GM12878 (cell line): ENCODE results near the gene SLC38A2. TPM values are rescaled to one million over a fixed set of nuclear protein-coding genes. Genes with fewer than 3 reads are reported as not detected.

Experiments
- ATAC-seq: fragments of 200-7000 bp; cut with Tn5 transposase; 3 replicates; pipeline ENCODE4 v1.9.1; 2020; ENCODE audit warnings: mild to moderate bottlenecking, moderate library complexity
- BruUV-seq: library from RNA; stranded (reverse); fragments of 400-500 nt; replicated peaks from 2 replicates; lab custom pipeline; 2021; lab: Mats Ljungman, UMichigan
- CTCF ChIA-PET: fragments of 300-600 bp; sonication (Branson Sonifier 250); formaldehyde crosslinking; extraction: SDS; loops from one replicate; lab custom pipeline; 2021; ENCODE audit warnings: inconsistent platforms; lab: Yijun Ruan, JAX
- POLR2A ChIA-PET: fragments of 350-600 bp; formaldehyde crosslinking; extraction: SDS; loops from one replicate; lab custom pipeline; 2021; ENCODE audit warnings: inconsistent platforms; lab: Charles Lee
- RAD21 ChIA-PET: fragments of 300-600 bp; sonication (Branson Sonifier 250); formaldehyde crosslinking; loops from one replicate; lab custom pipeline; 2023; ENCODE audit warnings: antibody characterized with exemption; ENCODE audit not compliant: unreplicated experiment; lab: Charles Lee
- SMC1A ChIA-PET: fragments of 300-600 bp; sonication (Branson Sonifier 250); formaldehyde crosslinking; loops from one replicate; lab custom pipeline; 2023; ENCODE audit not compliant: unreplicated experiment, uncharacterized antibody; lab: Charles Lee
- DNase-seq: peaks from one replicate; pipeline ENCODE4 v3.0.0-alpha.2; 2011; ENCODE audit warnings: low read depth, low spot score
- FAIRE-seq: peaks from 3 replicates; lab custom pipeline; 2011; peaks lifted over from hg19 to GRCh38; lab: Jason Lieb, UNC
- H2AFZ ChIP-seq: 2 replicates; pipeline ENCODE4 v1.6.0; 2011; ENCODE audit warnings: low read depth, low read length, control low read depth; ENCODE audit not compliant: control insufficient read depth
- H3K27ac ChIP-seq: 2 replicates; pipeline ENCODE4 v1.5.1; 2011; ENCODE audit warnings: control low read depth; ENCODE audit not compliant: control insufficient read depth, insufficient read depth
- H3K27me3 ChIP-seq, 2 experiments: replicated peaks in 1 of 2; 2 replicates each; pipeline versions ENCODE4 v1.6.0 to v1.6.1; 2011; ENCODE audit warnings: low read length in 1 of 2; ENCODE audit not compliant: control insufficient read depth in 2 of 2, insufficient read depth in 2 of 2
- H3K36me3 ChIP-seq, 2 experiments: 2 replicates each; pipeline ENCODE4 v1.5.1; 2011; ENCODE audit warnings: low read length in 1 of 2; ENCODE audit not compliant: control insufficient read depth in 2 of 2, insufficient read depth in 2 of 2
- H3K4me1 ChIP-seq: 2 replicates; pipeline ENCODE4 v1.6.1; 2011; ENCODE audit warnings: mild to moderate bottlenecking, low read length, moderate library complexity, mixed read lengths; ENCODE audit not compliant: control insufficient read depth, insufficient read depth
- H3K4me2 ChIP-seq: 2 replicates; pipeline ENCODE4 v1.6.0; 2011; ENCODE audit warnings: control low read depth; ENCODE audit not compliant: control insufficient read depth, insufficient read depth
- H3K4me3 ChIP-seq: fragments of 200-600 bp; sonication (generic); 2 replicates; pipeline ENCODE4 v1.5.1; 2016
- H3K79me2 ChIP-seq: 2 replicates; pipeline ENCODE4 v1.6.0; 2011; ENCODE audit warnings: low read length; ENCODE audit not compliant: control insufficient read depth, insufficient read depth
- H3K9ac ChIP-seq: 2 replicates; pipeline ENCODE4 v1.8.0; 2011; ENCODE audit warnings: low read length, control low read depth, mixed read lengths; ENCODE audit not compliant: control insufficient read depth, insufficient read depth
- H3K9me3 ChIP-seq: replicated peaks from 3 replicates; pipeline ENCODE4 v1.5.1; 2011; ENCODE audit warnings: mild to moderate bottlenecking, low read length; ENCODE audit not compliant: control insufficient read depth, insufficient read depth
- H4K20me1 ChIP-seq: 2 replicates; pipeline ENCODE4 v1.6.0; 2011; ENCODE audit not compliant: control insufficient read depth, insufficient read depth
- ATF7 ChIP-seq: fragments of 450-650 bp; IDR thresholded peaks from 2 replicates; pipeline ENCODE4 v1.6.1; 2016; ENCODE audit warnings: low read depth, mild to moderate bottlenecking
- BCL11A ChIP-seq: IDR thresholded peaks from 2 replicates; pipeline ENCODE4 v1.6.1; 2011; ENCODE audit warnings: low read depth, low read length
- CBX5 ChIP-seq: sonication (generic); IDR thresholded peaks from 2 replicates; pipeline ENCODE4 v1.6.1; 2016; ENCODE audit warnings: low read depth, moderate library complexity, mild to moderate bottlenecking, inconsistent platforms
- HDAC6 ChIP-seq: fragments of 200-600 bp; sonication (generic); IDR thresholded peaks from one replicate; pipeline ENCODE4 v1.8.0; 2017; ENCODE audit warnings: antibody characterized with exemption; ENCODE audit not compliant: unreplicated experiment
- LARP7 ChIP-seq: fragments of 450-650 bp; IDR thresholded peaks from 2 replicates; pipeline ENCODE4 v1.6.1; 2017; ENCODE audit warnings: mild to moderate bottlenecking
- SIN3A ChIP-seq: IDR thresholded peaks from 2 replicates; pipeline ENCODE4 v1.6.1; 2012; ENCODE audit warnings: low read depth, low read length, improper control_type of control experiment
- TARDBP ChIP-seq: IDR thresholded peaks from 2 replicates; pipeline ENCODE4 v1.6.1; 2016; ENCODE audit warnings: borderline replicate concordance
- ZNF207 ChIP-seq: fragments of 450-650 bp; IDR thresholded peaks from 2 replicates; pipeline ENCODE4 v1.6.1; 2014; ENCODE audit warnings: antibody characterized with exemption, mild to moderate bottlenecking, borderline replicate concordance
- ZNF217 ChIP-seq: fragments of 450-650 bp; IDR thresholded peaks from 2 replicates; pipeline ENCODE4 v1.6.1; 2017; ENCODE audit warnings: antibody characterized with exemption, mild to moderate bottlenecking
- ZNF24 ChIP-seq: fragments of 450-650 bp; IDR thresholded peaks from 2 replicates; pipeline ENCODE4 v1.6.1; 2017; ENCODE audit warnings: antibody characterized with exemption, mild to moderate bottlenecking
- WGBS: methylation state at CpG from one replicate; pipeline ENCODE4 v1.1.6; 2016; ENCODE audit warnings: low lambda C conversion rate; ENCODE audit not compliant: insufficient replicate concordance, insufficient coverage; ENCODE audit errors: missing lambda C conversion rate; 5-methylcytosine and 5-hydroxymethylcytosine counted together
- in situ Hi-C: fragments of 300-500 bp; cut with MboI; formaldehyde crosslinking; loops from 9 replicates; pipeline ENCODE4 v1.14.3; 2018; ENCODE audit warnings: mixed read lengths
- intact Hi-C: fragments of 100-400 bp; cut with micrococcal nuclease; formaldehyde crosslinking; loops from one replicate; pipeline ENCODE4 v1.14.2; 2022; ENCODE audit not compliant: unreplicated experiment
- polyA plus RNA-seq, 11 experiments: library from polyadenylated mRNA; depleted of rRNA in 4 of 11; unstranded in 6 of 11; stranded (reverse) in 5 of 11; fragments of >200 nt; fragmentation: Nextera tagmentation in 4 of 11; fragmentation: Illumina TruSeq in 1 of 11; extraction: Ambion mirVana in 4 of 11; extraction: Trizol in 1 of 11; gene quantifications; 1 replicate in 1 of 11; 2 replicates in 10 of 11; pipeline versions ENCODE4 v1.2.1 to v1.2.3, GENCODE V29; 2011 to 2016; ENCODE audit warnings: inconsistent platforms in 2 of 11, missing spikeins in 2 of 11, low read depth in 1 of 11
- total RNA-seq, 4 experiments: library from RNA; depleted of rRNA in 3 of 4; stranded (reverse); fragments of >200 nt in 3 of 4; fragmentation: Illumina TruSeq in 1 of 4; extraction: Trizol in 1 of 4; gene quantifications; 2 replicates each; pipeline versions ENCODE4 v1.2.1 to v1.2.3, GENCODE V29; 2013 to 2021

SLC38A2 gene
- total and polyA plus RNA-seq, 10 of the 15 experiments (the other 5 are each of a cell fraction or from before 2014, with no cell fraction given) = 36.2 to 118 (median 79.8) TPM

DNA sequence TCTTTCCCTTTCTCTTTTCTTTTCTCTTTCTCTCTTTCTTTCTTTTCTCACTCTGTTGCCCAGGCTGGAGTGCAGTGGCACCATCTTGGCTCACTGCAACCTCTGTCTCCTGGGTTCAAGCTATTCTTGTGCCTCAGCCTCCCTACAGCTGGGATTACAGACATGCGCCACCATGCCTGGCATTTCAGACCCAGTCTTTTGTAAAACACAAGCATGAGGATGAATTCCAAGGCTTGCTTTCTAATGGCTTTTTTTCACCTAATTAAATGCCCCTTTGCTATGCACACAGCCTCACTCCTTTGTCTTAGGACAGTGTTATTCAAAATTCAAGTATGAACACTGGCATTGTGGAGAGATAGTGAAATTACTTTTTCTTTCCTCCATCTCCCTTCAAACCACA lies 6.0 kb upstream of the SLC38A2 start:
- POLR2A ChIA-PET = no interaction called here
- Histone ChIP-seq H3K27me3 (no peaks in the 10 kb centered on the region), H3K79me2 (peaks cover 6% of the 10 kb centered on the region), H3K4me2 (no peak overlapping the region), H3K9me3 (no peaks in the 10 kb centered on the region; the same call in 2 of the 3 replicates), H3K36me3 (no peaks in the 10 kb centered on the region), H3K27ac (no peak overlapping the region), H3K4me1 (peaks cover 8% of the 10 kb centered on the region), H3K9ac (no peak overlapping the region), H4K20me1 (no peaks in the 10 kb centered on the region), H2AFZ (no peak overlapping the region), H3K4me3 (no peak overlapping the region)
- FAIRE-seq (no peak), DNase-seq (no peak), ATAC-seq (no peak)
- RAD21 ChIA-PET = no interaction called here
- CTCF ChIA-PET = interaction anchor here (0.9 to 1.2 kb wide), 2 partner anchors 34 to 138 kb away, joined by 3 read pairs; no protein-coding TSS in a partner anchor
- in situ Hi-C loops = no loop called here
- 100% methylated on average over 1 of the region's 1 CpG for WGBS
- intact Hi-C loops = loop anchor here (10.0 kb wide), 1 partner anchor 1164 kb away; the partner anchor contains the start of gene ANO6
- BruUV-seq = no TSS peak
- no peak for TF ChIP-seq ZNF207
- no peak for TF ChIP-seq ZNF24
- no peak for TF ChIP-seq LARP7
- TF ChIP-seq CBX5 = no peak
- no peak for TF ChIP-seq HDAC6
- no peak for TF ChIP-seq ATF7
- no peak for TF ChIP-seq ZNF217
- no peak for TF ChIP-seq BCL11A
- TF ChIP-seq SIN3A = no peak
- TF ChIP-seq TARDBP = no peak
- SMC1A ChIA-PET = no interaction called here
